Measurements from ENCODE around the gene DGCR6.
"Not testable (repeated sequence)": the region's sequence is repeated elsewhere in the genome, so short reads cannot be mapped to it uniquely, and the experiment has no call there.

The DGCR6 gene

DNA sequence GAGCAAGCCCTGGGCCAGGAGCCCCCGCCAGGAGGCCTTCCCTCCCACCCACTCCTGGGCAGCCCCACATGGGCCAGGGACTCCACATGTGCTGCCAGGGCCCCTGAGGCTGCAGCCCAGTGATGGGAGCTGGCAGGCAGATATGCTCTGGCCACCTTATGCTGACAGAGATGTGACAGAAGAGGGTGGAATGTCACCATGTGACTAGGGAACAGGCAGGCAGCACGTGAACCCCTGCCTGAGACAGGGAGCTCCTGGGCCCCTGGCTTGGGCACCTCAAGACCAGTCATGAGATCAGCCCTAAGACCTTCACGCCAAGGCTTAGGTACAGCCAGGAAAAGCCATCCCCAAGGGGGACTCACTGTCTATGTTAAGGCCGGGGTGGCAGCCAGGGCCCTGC lies 20.9 kb downstream of the DGCR6 start:
- intact Hi-C loops (cut with DNase I) = no loop called here
- DNase-seq = no peak

DNA sequence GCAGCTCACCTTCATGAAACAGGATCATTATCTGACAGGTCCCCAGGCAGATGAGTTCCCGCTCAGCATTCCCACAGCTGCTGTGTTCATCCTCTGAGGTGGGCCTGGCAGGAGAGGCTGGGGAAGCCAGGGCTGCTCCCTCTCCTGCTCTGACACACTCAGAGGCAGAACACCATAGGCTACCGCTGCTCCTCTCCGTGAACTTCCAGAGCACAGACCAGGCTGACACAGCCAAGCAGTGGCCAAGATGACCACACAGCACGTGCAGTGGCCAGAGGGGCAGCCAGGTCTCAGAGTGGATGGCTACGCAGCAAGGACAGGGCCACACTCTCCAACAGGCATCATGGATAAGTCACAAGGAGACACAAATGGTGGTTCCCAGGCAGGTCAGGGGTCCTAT lies 21.5 kb downstream of the DGCR6 start:
- DNase-seq = no peak
- intact Hi-C loops (cut with DNase I) = no loop called here

DNA sequence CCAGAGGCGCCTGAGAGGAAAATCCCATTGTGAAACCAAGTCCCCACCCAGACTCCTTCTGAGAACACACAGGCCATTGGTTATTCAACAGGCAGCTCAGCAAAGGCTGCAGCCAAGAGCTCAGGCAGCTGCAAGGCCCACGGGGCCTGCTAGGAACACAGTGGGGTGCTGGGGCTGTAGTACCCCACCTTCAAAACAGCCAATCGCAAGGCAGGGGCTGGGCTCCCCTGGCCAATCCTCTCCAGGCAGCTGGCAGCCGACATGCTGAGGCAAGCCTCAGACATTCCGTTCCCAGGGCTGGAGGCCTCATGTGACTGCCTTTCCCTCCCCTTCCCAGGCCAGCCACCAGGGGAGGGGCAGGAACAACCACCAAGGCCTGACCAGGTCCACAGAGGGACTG lies 23.3 kb downstream of the DGCR6 start:
- peak in 19 of 42 donors; percentile 7 to 66 (median 38) for DNase-seq
- intact Hi-C loops (cut with DNase I) = no loop called here

DNA sequence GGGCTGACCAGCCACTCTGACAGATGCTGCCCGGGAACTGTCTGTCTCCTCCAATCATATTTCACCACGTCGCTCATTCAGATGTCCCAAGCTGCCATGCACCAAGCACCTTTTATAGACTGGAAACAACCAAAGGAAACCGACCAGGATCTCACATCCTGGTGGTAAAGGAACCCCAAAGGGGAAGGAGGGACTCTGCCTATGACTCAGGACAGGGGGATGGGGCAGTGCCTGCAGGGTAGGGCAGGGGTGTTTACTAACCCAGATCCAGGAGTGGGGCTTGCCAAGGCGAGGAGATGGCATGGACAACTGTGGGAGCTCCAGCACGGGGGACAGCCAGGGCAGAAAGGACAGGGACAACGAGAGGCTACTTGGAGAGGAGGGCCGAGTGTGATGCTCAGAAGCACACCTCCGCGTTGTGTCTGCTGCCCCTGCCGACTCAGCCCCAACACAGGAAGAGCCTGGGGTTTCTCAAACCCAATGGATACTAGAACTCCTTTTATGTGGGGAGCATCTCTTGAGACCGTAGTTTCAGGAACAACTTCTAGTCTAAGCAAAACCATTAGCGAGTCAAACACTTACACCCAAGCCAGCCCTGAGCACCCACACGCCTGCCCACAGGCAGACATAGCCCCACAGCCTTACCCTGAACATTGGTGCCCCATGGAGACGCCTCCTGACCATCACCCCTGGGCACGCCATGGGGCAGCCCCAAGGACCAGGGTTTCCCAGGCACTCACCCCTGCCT lies 26.0 kb downstream of the DGCR6 start:
- intact Hi-C loops (cut with DNase I) = no loop called here
- no peak for DNase-seq

DNA sequence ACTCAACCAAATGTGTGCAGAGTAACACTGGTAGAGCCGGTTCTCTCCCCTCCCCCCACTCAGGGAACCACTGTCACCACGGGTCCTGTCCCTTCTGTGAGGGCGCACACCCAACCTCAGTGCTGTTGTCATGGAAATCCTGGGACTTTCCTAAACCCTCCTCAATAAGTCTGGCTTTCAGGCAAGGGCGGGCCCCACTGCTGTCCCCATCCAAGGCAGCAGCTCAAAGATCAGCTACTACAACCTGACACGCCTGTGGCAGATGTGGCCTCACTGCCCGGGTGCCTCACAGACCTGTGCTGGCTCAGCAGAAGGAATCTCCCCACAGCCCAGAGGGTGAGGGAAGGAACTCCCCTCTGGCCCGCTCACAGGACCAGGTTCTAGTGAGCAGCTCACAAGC lies 27.8 kb downstream of the DGCR6 start:
- intact Hi-C loops (cut with DNase I) = no loop called here
- DNase-seq = no peak

DNA sequence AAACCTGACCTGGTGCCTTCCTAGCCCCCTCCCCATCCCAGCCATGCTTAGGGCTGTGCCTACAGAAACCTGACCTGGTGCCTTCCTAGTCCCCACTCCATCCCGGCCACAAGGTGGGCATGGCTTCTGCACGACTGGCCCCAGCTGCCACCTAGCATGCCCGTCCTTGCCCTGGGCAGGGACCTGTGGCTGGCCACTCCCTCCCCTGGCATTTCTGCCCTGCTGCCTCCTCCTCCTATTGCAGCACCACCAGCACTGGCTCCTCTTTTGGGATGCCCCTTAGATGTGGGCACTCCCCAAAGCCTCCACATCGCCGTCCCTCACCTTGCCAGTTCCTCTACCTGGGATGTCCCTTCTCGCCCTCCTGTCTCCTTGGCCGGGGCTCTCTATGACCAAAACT lies 28.6 kb downstream of the DGCR6 start:
- intact Hi-C loops (cut with DNase I); DNase-seq: not testable (repeated sequence)

DNA sequence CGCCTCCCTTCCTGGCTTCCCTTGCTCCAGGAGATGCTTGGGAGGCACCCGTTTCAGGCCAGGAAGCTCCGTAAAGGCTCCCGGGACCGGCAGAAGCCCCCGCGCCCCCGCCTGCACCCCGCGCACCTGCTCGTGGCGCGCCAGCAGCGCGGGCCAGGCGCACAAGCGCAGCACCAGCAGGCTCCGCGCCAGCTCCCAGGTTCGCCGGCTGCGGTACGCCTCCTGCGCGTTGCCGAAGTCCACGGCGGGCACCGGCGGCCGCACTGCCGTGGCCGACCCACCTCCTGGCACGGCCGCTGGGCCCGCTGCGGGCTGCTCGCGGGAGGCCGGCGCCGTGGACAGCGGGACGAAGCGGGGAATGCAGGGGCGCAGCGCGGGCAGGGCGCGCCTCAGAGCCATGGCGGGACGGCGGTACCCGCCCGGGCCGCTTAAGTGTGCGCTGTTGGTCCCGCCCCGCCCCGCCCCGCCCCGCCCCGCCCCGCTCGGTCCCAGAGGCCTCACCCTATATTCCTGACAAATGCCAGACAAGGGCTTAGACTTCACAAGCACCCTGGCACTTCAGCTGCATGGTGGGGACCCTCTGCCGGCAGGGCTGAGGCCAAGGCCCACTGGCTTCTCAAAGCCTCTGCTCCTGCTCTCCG lies 29.9 kb downstream of the DGCR6 start, which contains the start of gene PRODH:
Gene PRODH (minus strand): TSS at position 405 of the 641 bp plus-strand sequence. CDS start 6 bp downstream, at position 399.
- no peak for DNase-seq
- intact Hi-C loops (cut with DNase I) = no loop called here

DNA sequence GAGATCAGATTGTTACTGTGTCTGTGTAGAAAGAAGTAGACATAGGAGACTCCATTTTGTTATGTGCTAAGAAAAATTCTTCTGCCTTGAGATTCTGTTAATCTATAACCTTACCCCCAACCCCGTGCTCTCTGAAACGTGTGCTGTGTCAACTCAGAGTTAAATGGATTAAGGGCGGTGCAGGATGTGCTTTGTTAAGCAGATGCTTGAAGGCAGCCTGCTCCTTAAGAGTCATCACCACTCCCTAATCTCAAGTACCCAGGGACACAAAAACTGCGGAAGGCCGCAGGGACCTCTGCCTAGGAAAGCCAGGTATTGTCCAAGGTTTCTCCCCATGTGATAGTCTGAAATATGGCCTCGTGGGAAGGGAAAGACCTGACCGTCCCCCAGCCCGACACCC lies 32.6 kb downstream of the DGCR6 start:
- intact Hi-C loops (cut with DNase I); DNase-seq: not testable (repeated sequence)

DNA sequence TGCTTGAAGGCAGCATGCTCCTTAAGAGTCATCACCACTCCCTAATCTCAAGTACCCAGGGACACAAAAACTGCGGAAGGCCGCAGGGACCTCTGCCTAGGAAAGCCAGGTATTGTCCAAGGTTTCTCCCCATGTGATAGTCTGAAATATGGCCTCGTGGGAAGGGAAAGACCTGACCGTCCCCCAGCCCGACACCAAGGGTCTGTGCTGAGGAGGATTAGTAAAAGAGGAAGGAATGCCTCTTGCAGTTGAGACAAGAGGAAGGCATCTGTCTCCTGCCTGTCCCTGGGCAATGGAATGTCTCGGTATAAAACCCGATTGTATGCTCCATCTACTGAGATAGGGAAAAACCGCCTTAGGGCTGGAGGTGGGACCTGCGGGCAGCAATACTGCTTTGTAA lies 41.0 kb downstream of the DGCR6 start:
- intact Hi-C loops (cut with DNase I); DNase-seq: not testable (repeated sequence)

DNA sequence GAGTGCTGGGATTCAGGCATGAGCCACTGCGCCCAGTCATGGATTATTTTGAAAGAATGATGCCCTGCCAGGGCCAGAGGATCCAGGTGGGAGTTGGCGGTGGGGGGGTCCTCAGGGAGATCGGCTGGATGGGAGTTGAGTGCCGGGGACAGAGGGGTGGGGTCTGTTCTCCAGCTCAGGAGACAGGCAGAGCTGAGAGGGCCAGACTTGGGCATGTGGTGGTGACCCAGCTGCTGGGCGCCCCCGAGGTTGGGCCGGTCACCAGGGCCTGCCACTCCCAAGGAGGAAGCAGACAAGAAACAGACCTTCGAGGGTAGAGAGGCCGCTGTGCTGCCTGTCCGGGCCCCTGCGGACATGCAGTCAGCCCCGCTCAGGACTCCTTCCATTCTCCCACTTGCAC lies 41.8 kb downstream of the DGCR6 start:
- intact Hi-C loops (cut with DNase I) = no loop called here
- peak in 13 of 42 donors; percentile 2 to 35 (median 12) for DNase-seq

DNA sequence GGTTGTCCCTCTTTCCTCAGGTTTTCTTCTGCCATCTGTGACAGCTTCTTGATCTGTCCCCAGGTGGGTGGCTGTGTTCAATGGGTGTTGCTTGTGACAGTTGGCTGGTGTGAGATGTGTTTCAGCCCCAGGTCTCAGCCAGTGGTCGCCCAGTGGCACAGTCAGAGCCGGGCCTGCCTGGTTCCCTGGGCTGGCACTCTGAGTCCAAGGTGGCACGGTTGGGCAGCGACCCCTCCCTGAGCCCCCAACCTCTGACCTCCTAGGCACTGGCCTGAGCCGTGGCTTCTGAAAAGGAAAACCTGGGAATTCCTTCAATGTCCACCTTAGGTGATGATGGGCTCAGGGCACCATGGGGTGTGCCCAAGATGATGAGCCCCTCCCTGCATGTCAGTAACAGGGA lies 44.0 kb downstream of the DGCR6 start:
- DNase-seq = peak in 14 of 42 donors; percentile 2 to 34 (median 12)
- intact Hi-C loops (cut with DNase I) = no loop called here

DNA sequence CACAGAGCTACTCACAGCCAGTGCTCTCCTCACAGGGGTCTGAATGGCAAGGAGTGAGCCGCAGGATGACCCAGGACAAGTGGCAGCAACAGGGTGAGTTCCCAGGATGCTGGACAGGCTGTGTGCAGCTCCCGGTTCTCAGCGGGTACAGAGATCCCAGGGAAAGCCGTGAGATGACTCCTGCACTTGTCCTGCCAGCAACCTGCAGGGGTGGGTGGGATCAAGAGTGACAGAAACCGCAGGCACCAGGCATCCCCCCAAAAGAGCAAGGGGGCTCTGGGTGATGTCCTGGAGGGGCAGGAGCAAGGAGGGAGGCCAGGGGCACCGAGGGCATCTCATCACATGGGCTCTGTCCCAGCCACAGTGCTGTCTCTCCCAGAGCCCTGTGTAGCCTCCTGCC lies 45.9 kb downstream of the DGCR6 start:
- intact Hi-C loops (cut with DNase I) = no loop called here
- DNase-seq = peak in 7 of 42 donors; percentile 3 to 26 (median 7)

DNA sequence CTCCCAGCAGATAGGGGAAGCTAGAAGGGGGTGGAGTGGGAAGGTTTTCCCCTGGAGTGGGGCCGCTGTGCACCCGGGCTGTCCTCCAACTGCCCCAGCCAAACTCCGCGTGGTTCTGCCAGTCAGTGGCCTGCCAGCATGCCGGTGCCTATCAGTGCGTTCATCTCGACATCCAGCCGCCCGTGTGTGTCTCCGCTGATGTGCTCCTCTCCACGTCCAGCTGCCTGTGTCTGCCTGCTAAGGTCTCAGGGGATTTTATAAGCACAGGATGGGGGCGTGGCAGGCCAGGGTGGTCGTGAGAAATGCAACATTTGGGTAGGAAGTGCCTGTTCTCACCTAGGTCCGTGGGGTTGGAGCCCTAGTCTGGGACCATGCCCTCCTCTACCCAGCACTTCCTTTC lies 47.0 kb downstream of the DGCR6 start:
- intact Hi-C loops (cut with DNase I) = not testable (repeated sequence)
- peak in 10 of 42 donors; percentile 2 to 18 (median 8) for DNase-seq

DNA sequence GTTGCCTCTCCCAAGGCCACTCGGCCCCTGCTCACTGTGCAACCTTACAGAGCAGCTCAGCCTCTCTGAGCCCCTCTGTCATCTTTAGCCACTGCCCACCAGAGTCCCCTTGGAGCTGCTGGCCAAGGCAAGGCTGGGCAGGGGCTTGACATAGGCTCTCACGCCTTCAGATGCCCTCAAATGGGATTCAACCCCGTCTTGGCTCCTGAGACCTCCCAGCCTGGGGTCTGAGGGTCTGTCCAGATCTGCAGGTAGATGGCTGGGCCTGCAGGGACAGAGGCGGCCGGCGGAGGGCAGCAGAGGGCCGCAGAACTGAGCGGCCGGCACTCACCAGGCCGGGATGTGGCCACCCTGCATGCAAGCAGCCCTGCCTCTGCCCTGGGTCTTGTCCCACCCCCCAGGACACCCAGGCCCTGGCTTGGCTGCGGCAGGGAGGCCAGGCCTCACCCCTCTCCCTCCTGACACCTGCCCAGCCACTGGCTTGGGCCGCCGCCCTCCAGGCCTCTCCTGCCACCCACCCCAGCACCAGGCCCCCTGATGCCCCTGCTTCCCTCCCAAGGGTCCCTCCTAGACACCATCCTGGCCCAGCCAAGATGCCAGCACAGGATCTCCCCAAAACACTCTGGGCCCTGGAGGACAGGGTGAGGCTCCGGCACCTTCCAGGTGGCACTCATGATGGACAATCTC lies 48.3 kb downstream of the DGCR6 start:
- peak in 41 of 42 donors; percentile 49 to 88 (median 73) for DNase-seq
- intact Hi-C loops (cut with DNase I) = not testable (repeated sequence)

DNA sequence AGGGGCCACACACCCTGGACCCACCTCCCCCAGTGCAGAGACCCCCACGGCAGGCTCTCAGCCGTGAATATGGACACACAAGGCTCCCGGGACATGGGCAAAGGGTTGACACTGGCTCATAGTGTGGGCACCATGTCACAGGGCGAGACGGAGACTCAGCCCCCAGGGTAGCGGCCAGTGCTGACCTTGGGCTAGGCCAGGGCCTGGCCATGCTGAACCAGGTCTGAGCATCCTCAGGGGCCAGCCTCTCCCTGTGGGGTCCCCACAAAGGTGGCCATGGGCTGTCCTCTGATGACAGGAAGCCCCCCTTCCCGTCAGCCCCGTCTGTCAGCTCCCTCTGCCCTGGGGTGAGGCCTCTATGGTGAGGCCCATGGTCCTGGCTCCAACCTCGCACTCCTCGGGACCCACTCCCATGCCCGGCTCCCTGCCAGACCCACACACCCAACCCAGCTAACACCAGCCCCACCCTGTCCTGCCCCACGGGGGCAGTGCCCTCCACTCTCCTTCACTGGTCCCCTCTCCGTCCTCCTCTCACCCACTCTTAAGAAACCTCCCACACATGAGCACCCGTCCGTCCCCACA lies 49.0 kb downstream of the DGCR6 start:
- peak in 15 of 42 donors; percentile 1 to 26 (median 10) for DNase-seq
- intact Hi-C loops (cut with DNase I) = no loop called here

DNA sequence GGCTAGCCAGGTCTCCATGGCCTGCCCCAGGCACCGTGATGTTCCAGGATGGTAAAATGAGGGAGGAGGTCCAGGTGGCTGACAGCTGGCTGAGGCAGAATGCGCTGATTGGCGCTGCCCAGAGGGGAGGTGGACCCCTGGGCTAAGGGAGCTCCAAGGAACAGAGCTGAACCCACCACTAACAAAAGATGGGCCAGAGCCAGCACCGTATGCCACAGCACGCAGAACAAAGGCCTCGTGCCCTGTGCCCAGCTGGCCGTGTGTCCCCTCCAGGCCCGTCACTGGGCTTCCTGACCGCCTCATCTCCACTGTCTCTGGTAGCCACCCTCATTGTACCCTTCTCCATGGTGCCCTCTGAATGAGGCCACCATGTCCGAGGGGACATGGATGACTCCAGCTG lies 49.6 kb downstream of the DGCR6 start:
- intact Hi-C loops (cut with DNase I) = no loop called here
- peak in 10 of 42 donors; percentile 2 to 22 (median 7) for DNase-seq

DNA sequence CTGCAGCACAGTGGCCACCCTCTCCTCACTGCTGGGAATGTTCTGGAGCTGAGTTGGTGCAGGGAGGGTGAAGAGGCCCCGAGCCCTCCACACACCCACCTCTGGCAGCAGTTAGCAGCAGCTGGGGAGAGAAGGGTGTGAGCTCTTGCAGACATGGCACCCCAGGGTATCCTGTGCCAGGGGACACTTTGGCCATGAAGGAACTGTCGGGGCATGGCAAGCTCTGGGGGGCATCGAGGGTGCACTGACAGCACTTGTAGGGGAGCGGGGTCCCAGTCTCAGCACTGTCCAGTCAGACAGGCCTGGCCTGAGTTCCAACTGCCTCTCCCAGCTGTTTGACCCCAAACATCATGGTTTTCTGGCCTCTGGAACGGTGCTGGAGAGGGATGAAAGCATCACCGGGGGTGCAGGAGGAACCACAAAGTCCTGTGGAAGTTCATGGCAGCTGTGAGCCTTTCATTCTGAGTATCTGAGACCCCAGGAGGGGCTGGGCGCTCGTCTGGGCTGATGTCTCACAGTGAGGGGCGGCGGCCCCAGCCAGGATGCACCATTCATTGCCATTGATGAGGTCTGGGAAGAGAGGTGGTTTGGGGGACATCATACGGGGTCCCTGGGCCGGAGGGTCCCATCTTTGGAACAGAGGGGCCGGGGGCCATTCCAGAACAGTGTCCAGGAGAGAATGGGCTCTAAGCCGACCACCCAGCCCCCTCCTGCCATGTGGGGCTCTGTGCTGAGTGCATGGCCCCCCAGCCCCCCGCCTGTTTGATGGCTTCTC lies 50.2 kb downstream of the DGCR6 start:
- intact Hi-C loops (cut with DNase I) = not testable (repeated sequence)
- DNase-seq = peak in 9 of 42 donors; percentile 4 to 26 (median 11)

DNA sequence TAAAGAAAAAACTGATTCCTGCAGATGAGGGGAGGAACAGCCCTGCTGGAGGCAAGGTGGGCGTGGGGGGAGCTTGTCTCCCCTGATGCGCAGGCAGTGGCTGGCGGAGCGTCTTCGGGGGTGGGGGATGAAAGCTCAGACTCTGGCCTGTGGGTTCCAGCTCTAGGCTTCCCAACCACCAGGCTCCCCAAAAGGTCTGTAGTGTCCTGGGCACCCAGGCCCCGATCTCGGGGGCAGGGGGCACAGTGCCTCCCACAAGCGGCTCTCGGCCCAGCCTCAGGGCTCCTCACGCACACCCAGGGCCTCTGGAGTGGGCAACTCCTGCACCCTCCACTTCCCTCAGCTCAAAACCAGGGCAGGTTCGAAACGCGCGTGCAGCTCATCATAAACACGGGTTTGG lies 50.8 kb downstream of the DGCR6 start:
- peak in 7 of 42 donors; percentile 1 to 21 (median 8) for DNase-seq
- intact Hi-C loops (cut with DNase I) = not testable (repeated sequence)

All from head of caudate nucleus (tissue), 42 donors.